Left cardiac atrium (tissue), 4 donors: ENCODE measurements around the gene ETNPPL. TPM values are rescaled to one million over a fixed set of nuclear protein-coding genes. Genes with fewer than 3 reads are reported as not detected.
A peak's percentile ranks its signal among the peaks of the same experiment; 100 is the strongest.
"Not testable (repeated sequence)": the region's sequence is repeated elsewhere in the genome, so short reads cannot be mapped to it uniquely, and the experiment has no call there.

Source experiments
- ATAC-seq, 2 donors: fragments of 200-7000 bp; cut with Tn5 transposase; one replicate each; pipeline ENCODE4 v1.9.1; 2020; ENCODE audit warnings: mild to moderate bottlenecking in 2 of 2, moderate library complexity in 2 of 2
- DNase-seq: peaks from one replicate; pipeline ENCODE4 v3.0.0-alpha.2; 2020
- intact Hi-C, 2 donors: fragments of 100-400 bp; cut with DNase I; formaldehyde crosslinking; loops; one replicate each; pipeline versions ENCODE4 v1.14.1 to v1.15.1; 2022 to 2023
- total RNA-seq, 2 donors: library from RNA; stranded (reverse); fragmentation: NEBNext Ultra II Directional; extraction: Animal tissue kit (Norgen Biotek cat#: 25700); gene quantifications; one replicate each; pipeline ENCODE4 v1.2.1, GENCODE V29; 2021
- donor health status: DM: no; HTN: yes; CAD: no.
- donor health status: DM: no; HTN: yes; CAD: no; lungs with severe emphysema.
- donor health status: DM: yes; HTN: yes; CAD: no.
- donor health status: Dilated cardiomyopathy.

The ETNPPL gene
- total RNA-seq, 2 donors from 2014 or later, result 12.6 to 13.5 TPM

DNA sequence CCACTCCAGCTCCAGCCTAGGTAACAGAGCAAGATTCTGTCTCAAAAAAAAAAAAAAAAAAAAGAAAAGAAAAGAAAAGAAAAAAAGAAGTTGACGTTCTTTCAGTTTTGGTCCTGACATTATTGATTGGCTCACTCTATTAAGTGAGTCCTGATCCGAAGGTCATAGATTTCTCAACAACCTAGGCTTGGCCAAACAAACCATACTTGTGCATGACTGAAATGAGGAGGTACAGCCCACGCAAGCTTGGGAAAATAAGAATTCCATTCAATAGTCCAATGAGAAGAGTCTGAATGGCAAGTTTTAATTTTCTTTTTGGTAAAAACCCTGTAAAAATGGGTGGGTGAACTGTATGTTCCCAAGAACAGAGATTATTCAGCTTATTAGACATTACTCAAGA, 3.2 kb upstream of the ETNPPL start:
- intact Hi-C loops, result no loop called here
- DNase-seq (no peak), ATAC-seq (no peak)

DNA sequence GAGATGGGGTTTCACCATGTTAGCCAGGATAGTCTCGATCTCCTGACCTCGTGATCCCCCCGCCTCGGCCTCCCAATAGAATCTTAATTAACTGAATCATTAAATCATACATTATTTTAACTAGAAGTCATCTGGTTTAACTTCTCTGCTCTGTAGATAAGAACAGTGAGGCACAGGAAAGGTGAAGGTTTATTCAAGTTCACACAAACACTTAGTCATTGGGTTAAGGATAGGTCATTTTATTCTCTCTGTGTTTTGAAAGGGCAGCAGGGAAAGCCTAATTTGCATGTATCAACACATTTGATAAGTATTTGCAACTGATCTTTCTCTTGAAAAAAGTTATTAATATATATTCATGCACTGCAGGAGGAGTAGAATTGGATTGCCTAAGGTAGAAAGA, 1.1 kb upstream of the ETNPPL start:
- intact Hi-C loops, result no loop called here
- no peak for DNase-seq
- ATAC-seq, result no peak

DNA sequence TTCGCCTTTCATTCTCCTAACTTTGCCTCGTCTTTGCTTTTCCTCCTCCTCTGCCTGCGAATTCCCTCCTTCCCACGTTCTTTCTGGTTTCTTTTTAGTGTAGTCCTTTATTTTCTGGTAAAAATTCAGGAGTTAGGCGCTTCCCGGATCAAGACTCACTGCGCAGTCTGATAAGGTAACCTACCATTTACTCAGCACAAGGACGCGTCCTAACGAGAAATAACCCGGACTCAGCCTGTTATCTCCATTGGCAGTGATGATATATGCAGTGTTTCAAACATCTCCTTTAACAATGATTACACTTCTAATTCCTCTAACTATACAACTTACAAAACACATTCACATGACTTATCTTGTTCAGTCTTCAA, 357 bp upstream of the ETNPPL start:
- DNase-seq (no peak), ATAC-seq (peak; percentile 8 to 62)
- intact Hi-C loops, result no loop called here

DNA sequence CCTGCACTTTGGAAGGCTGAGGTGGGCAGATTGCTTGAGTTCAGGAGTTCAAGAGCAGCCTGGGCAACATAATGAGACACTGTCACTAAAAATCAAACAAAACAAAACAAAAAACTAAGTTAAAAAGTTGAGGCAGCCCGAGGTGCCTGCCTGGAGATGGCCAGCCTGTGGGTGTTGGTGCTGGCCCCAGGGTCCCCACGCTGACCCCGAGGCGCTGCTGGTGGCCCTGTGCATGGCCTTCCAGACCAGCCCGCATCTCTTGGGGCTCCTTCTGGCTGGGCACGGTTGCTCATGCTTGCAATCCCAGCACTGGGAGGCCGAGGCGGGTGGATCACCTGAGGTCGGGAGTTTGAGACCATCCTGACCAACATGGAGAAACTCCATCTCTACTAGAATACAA, 4.4 kb downstream of the ETNPPL start:
- intact Hi-C loops, result no loop called here
- DNase-seq, result no peak
- no peak for ATAC-seq

DNA sequence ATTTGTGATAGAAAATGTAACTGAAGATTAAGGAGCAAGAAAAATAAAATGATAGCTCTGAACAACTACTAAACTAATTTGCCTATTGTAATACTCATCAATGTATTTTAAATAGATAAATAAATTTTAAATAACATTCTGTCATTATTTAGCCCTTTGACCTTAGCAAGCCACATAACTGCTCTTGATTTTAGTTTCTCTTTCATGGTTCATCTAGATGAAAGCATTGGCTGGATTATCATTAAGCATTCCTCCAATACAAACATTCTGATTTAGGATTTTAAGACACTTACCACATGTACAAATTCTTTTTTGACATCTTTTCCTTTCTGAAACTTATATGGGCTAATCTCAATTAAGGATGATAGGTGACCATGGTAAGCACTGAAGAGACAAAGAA, 8.5 kb downstream of the ETNPPL start:
- DNase-seq, result no peak
- intact Hi-C loops, result no loop called here
- ATAC-seq, result no peak

DNA sequence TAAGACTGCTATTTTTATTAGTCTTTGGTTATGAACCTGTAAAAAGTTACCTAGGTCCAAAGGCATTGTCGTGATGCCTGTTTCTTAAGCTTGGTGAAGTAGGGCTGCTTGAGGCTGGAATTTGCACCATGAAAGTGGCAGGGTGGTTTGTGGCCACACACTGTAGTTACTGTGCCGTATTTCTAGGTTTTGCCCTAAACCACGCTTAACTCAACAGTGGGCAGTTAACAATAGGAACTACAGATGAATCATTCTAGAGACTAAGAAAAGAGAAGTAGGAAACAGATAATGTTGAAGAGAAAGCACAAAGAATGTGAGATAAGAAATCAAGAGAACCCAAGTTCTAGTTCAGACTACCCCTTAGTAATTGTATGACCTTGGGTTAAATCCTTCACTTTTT, 11.5 kb downstream of the ETNPPL start:
- no peak for ATAC-seq
- intact Hi-C loops, result no loop called here
- no peak for DNase-seq

DNA sequence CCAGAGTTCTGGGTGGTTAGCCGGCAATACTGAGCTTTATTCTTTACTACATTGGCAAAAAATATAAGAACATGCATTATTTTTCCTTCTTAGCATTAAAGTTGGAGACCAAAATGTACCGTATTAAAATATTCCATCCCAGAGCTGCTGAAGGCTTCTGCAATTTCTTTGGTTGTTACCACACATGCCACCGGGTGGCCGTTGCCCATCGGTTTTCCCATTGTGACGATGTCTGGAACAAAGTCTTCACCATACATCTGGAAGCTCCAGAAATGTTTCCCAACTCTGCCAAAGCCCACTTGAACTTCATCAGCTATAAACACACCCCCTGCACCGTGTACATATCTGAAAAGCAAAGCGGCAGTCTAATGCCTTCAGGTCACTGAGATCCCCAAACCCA, 13.7 kb downstream of the ETNPPL start:
- ATAC-seq (no peak), DNase-seq (no peak)
- intact Hi-C loops, result no loop called here

DNA sequence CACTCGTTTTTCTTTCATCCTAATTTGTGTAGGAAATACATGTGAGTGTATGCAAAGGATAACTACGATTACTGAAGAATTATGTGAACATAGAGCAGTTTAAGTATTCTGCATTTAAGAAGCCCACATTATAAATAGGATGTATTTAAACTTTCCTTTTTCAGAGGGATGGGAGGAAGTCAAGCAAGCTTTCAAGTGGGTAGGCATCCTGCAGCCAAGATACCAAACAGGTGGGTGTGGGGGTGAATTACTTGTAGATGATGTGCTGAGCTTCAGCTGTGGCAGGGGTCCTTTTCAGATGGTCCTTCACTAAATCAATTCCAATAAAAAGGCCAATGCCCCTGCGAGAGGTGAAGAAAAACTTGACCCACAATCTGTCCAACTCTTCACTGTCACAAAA, 16.3 kb downstream of the ETNPPL start:
- intact Hi-C loops, result no loop called here
- ATAC-seq (no peak), DNase-seq (no peak)

DNA sequence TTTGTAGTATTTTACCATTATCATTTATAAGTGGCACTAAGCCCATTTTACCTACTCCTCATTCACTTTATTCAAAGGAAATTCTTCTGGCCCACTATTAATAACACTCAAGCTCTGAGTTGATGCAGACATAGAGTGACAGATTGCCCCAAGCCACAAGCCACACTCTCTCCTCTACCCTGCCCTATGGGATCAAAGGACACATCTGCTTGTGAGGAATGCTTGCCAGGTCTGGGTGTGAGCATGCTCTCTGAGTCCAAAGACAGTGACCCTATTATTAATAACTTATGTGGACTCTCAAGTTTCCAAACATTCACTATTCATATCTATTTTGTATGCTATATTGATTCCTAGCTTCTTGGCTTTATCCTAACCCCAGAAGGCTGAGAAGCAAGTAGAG, 18.5 kb downstream of the ETNPPL start:
- ATAC-seq, result no peak
- intact Hi-C loops, result no loop called here
- no peak for DNase-seq

DNA sequence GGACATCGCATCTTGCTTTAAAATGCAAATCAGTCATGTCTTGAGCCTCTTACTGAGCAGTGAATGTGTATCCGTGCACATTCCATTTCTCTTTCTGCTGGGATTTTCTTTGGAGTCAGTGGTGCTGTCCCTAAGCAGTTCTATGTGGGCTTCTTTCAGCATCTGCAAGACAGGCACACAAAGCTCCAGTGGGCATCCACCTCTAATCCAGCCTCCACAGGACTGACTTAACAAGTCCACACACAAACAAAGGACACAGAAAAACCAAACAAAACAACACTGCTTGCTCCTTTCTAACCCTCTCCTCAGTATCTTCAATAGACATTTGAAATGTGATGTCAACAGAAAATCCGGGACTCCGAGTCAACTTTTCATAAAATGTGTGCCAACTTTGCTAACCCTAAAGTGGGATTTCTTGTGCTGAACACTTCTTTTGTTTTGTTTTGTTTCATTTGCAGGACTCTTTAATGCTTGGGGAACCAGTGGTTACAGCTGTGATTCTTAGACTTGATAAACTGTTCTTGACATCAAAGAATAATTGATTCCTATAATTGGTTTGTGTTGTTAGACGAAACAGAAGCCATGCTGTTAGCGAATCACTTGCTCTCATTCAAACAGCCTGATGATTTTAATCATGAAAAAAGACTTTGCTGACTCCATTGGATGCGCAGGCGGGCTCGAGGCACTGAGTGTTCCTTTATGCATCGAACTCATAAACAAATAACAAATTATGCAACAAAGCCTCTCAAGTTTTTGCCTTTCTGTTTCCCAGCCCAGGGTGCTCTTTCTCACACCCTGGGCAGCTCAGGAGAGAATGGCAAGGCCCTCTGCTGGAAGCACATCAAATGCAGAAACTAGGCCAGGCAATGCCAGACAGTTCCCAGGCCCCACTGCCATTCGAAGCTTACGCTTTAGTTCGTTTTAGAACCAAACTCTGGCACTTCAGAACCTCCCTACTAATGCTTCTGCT, 20.1 kb downstream of the ETNPPL start:
- DNase-seq (no peak), ATAC-seq (no peak)
- intact Hi-C loops, result no loop called here

DNA sequence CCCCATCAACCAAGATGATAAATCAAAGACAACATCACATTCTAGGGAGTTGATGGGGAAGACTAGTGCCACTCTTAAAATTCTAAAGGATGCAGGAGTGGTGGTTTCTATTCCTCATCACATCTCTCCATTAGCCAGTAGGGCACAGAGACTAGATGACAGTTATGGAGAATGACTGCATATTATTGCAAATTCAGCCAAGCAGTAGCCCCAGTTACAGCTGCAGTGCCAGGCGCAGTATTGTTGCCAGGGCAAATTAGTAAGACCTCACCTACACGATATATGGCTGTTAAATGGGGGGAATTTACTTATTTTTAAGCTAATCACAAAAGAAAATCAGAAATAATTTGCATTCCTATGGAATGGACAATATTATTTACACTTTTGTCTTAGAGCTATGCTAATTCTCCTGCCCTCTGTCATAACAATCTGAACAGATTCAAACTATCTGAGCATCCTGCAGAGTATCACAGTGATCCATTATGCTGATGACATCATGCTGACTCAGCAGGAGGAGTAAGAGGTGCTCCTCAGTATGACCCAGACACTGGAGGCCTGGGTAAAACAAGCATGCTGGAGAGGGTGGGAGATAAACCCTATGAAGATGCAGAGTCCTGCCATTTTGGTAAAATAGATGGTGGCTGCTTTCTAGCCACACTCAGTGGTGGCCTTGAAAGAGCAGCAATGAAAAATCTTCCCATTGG, 24.7 kb downstream of the ETNPPL start:
- ATAC-seq (peak in 1 of 2 donors; percentile 37), DNase-seq (no peak)
- intact Hi-C loops, result no loop called here

DNA sequence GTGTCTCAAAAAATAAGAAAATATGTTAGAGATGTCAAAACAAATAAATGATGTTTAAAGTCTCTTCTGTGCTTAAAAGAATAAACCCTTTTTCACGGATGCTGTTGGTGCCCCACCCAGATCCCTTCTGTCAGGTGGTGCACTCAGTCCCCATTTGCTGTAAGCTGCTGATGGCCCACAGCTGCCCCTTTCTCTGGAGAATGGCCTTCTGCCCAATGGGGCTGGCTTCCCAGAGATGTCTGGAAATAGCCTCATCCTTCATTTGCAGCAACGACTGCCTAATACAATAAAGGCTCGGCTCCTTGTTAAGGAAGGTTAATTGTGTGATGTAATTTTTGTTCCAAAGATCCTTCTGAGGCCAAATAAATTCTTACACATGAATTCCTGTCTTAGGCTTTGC, 31.8 kb downstream of the ETNPPL start:
- intact Hi-C loops, result no loop called here
- DNase-seq, result no peak
- no peak for ATAC-seq

DNA sequence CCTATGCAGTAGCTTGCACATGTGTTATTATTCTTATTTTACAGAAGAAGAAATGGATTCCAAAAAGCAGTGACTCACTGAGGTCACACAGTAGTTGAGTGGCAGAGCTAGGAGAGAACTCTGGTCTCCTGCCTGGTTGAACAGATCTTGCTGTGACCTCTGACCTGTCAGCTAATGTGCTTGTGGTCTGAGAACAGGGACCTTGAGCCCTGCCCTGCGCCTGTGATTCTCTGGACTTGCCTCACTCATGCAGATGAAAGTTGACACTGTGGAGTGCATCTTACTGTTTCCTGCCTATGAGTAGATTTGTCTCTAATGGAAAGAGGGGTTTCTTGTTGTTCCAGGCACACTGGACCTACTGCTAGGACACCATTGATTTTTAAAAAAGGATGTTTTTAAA, 32.3 kb downstream of the ETNPPL start:
- DNase-seq, result no peak
- ATAC-seq, result no peak
- intact Hi-C loops, result no loop called here

DNA sequence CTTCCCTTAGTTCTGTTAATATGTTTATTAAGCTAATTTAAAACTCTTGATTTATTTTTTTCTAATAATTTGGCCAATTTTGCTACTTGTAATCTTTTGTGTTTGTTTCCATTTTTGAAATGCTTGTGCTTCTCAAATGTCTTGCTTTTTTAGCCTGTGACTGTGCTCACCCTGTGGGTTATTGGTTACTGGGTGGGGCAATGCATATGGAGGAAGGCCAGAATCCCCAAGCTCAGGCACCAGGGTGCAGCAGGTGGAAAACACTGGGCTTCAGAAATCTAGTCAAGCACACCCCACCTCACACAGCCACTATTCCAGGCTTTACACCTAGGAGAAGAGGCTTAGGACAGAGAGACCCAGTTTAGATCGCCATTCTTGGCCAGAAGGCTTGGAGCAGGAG, 33.1 kb downstream of the ETNPPL start:
- ATAC-seq (no peak), DNase-seq (no peak)
- intact Hi-C loops, result no loop called here

DNA sequence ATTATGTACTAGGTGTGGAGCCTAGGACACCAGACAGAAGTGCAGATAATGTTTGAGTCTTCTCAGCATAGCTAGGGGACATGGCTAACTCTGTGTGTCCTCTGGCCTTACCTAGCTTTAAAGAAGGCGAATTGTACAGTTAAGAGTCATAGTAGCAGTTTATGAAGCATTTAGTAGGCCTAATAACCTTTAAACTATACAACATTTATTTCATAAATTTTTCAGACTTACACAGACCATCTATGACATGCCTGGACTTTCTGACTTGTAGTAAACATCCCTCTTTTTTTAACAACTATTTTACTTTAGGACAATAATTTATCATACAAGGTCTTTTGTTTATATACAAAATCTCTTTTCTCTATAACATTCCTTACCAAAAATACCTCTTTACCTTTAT, 37.4 kb downstream of the ETNPPL start:
- intact Hi-C loops, result no loop called here
- ATAC-seq (no peak), DNase-seq (no peak)

DNA sequence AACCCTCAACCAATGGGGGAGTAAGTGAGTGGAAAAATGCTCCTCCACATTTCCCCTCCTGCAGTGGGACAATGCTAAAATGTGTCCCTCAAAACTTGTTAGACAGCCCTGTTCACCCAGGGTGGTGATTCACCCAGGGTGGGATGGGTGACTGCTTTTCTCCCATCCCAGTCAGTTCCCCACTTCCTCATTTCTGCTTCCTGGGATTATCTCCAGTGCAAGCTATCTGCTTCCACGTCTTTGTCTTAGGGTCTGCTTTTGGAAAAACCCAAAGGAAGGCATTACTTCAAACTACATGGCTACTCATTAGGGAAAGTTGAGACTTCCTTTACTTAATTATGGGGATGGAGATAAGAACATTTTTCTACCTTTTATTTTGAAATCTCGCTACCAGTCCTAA, 45.5 kb downstream of the ETNPPL start:
- ATAC-seq, result no peak
- intact Hi-C loops, result no loop called here
- no peak for DNase-seq

DNA sequence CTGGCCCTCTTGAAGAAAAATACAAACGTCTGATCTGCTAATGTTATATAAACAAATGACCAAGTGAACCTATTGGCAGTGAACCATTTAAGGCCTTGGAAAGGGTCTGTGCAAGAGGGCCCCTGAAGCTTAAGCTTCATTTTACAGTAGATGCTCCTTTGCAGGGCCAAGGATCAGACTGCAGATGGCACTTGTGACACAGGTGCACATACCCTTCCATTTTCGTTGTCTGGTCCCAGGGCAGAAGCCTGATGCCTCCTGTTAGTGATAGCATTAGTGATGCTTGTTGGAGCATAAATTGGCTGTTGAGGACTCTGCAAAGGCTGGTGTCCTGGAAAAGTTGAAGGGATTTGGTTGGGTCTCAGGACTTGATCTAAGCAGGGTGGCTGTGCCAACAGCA, 46.5 kb downstream of the ETNPPL start:
- ATAC-seq (no peak), DNase-seq (no peak)
- intact Hi-C loops, result no loop called here

DNA sequence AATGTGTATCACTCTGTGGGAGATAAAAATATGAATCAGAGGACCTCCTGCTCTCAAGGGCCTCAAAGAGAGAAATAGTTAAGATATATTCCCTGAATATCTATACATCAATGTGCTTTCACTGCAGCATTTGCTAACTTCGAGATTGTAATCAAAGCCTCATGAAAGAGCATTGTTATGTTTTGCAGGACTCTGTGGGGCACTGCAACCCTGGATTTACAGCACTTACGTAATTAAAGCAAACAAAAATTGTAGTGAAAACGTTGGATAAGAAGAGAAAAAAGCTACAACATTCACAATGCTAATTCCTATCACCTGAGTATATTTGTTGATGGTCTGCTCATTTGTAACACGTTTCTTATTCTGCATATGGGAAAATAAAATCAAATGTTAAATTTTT, 48.0 kb downstream of the ETNPPL start:
- DNase-seq (no peak), ATAC-seq (no peak)
- intact Hi-C loops, result no loop called here

DNA sequence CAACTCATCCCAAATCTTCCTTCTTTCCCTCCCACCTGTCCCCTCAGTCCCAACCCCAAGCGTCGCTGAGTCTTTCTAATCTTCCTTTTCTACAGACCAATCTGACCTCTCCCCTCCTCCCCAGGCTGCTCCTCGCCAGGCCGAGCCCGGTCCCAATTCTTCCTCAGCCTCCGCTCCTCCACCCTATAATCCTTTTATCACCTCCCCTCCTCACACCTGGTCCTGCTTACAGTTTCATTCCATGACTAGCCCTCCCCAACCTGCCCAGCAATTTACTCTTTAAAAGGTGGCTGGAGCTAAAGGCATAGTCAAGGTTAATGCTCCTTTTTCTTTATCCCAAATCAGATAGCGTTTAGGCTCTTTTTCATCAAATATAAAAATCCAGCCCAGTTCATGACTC, 52.3 kb downstream of the ETNPPL start:
- ATAC-seq, intact Hi-C loops, DNase-seq: not testable (repeated sequence)

DNA sequence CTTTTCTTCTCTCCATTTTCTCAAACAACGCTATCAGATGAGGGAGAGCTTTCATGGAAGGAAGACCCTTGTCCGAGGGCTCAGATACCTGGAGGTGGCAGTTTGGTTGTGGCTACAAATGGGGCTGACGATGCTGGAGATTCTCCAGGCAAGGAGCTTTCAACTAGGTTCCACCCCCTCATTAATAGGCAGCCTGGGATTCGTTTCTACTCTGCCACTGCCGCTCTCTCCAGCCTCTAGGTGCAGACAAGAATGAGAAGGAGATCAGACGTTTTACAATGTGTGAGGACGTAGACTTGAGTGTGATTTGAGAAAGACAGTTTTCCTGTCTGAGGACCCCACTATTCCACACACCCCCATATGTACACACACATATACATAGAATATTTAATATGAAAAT, 53.1 kb downstream of the ETNPPL start:
- ATAC-seq (no peak), DNase-seq (no peak)
- intact Hi-C loops, result no loop called here

DNA sequence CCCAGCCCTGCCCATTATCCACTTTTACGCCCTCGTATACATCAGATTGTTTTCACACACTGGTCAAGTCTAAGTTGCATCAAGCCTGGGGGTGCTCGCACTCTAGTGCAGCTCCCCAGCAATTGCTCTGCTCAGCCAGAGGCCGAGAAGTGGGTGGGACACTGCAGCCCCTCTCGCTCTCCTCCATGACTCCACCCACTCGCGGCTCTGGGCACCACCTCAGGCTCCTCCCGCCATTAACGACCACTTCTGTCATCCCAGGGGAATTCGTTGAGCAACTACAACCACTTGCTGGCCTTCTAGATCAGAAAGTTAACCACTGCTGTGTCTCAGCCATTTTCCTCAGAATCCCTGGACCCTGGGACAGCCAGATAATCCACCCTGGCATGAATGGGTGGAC, 53.6 kb downstream of the ETNPPL start:
- intact Hi-C loops, result no loop called here
- DNase-seq, result no peak
- ATAC-seq, result no peak
